Liver (tissue), 3 donors: ENCODE data around the gene GMNN.

Source experiments
- ATF3 ChIP-seq: IDR thresholded peaks from 2 replicates; pipeline ENCODE4 v1.6.1; 2016; ENCODE audit warnings: antibody characterized with exemption
- CTCF ChIP-seq: fragments of 150-350 bp; IDR thresholded peaks from 2 replicates; pipeline ENCODE4 v1.5.1; 2017; ENCODE audit warnings: improper control_type of control experiment, low read depth, low read length; ENCODE audit not compliant: missing input control
- GABPA ChIP-seq, 2 donors: IDR thresholded peaks in 1 of 2; conservative IDR thresholded peaks in 1 of 2; 2 replicates each; pipeline ENCODE4 v1.6.1; 2016; ENCODE audit warnings: antibody characterized with exemption in 2 of 2, mild to moderate bottlenecking in 1 of 2, moderate library complexity in 1 of 2
- JUND ChIP-seq, 2 donors: IDR thresholded peaks; 2 replicates each; pipeline ENCODE4 v1.6.1; 2016; ENCODE audit warnings: antibody characterized with exemption in 2 of 2
- MAX ChIP-seq: IDR thresholded peaks from 2 replicates; pipeline ENCODE4 v1.6.1; 2016; ENCODE audit warnings: antibody characterized with exemption
- RAD21 ChIP-seq, 2 donors: IDR thresholded peaks; 2 replicates each; pipeline ENCODE4 v1.6.1; 2016; ENCODE audit warnings: antibody characterized with exemption in 2 of 2, mild to moderate bottlenecking in 2 of 2
- REST ChIP-seq: IDR thresholded peaks from 2 replicates; pipeline ENCODE4 v1.6.1; 2016; ENCODE audit warnings: antibody characterized with exemption, mild to moderate bottlenecking
- SP1 ChIP-seq: IDR thresholded peaks from 2 replicates; pipeline ENCODE4 v1.6.1; 2018; ENCODE audit warnings: antibody characterized with exemption, mild to moderate bottlenecking
- TAF1 ChIP-seq: conservative IDR thresholded peaks from 2 replicates; pipeline ENCODE4 v1.6.1; 2016; ENCODE audit warnings: antibody characterized with exemption, mild to moderate bottlenecking
- YY1 ChIP-seq: IDR thresholded peaks from 2 replicates; pipeline ENCODE4 v1.6.1; 2016; ENCODE audit warnings: antibody characterized with exemption, mild to moderate bottlenecking
- donor health status: healthy.
- donor health status: healthy.

GRCh38 chr6:24831771-24832716 lies 57.3 kb downstream of the GMNN start:
- TF ChIP-seq REST = no peak
- no peak for TF ChIP-seq CTCF
- no peak for TF ChIP-seq RAD21 (IDR thresholded peaks at IDR 0.05)
- no peak for TF ChIP-seq GABPA (IDR thresholded peaks at IDR 0.05 in 1 of 2, conservative IDR thresholded peaks at IDR 0.05 in 1 of 2)
- no peak for TF ChIP-seq JUND (IDR thresholded peaks at IDR 0.05)
- TF ChIP-seq SP1 = no peak
- no peak for TF ChIP-seq YY1
- TF ChIP-seq MAX = no peak
- no peak for TF ChIP-seq TAF1
- TF ChIP-seq ATF3 = no peak
